ENCODE results near the gene S100A4. TPM values are rescaled to one million over a fixed set of nuclear protein-coding genes. Genes with fewer than 3 reads are reported as not detected.
A peak's percentile ranks its signal among the peaks of the same experiment; 100 is the strongest.

S100A4 gene
- total RNA-seq, 1 experiment from 2014 or later: 22.7 TPM

GRCh38 chr1:153572569-153573015, 27.0 kb upstream of the S100A4 start:
- H3K27ac Mint-ChIP-seq: no peak overlapping the region

GRCh38 chr1:153571706-153572105, 26.1 kb upstream of the S100A4 start:
- ATAC-seq: no peak
- Mint-ChIP-seq H3K27me3 (ENCODE audit: low read depth) (peaks cover 2% of the 10 kb centered on the region; the same call in 1 of the 2 replicates), H3K4me3 (no peak overlapping the region), H3K36me3 (peaks cover 3% of the 10 kb centered on the region; the same call in 1 of the 2 replicates), H3K9me3 (no peaks in the 10 kb centered on the region), H3K27ac (no peak overlapping the region), H3K4me1 (peaks cover 22% of the 10 kb centered on the region)
- DNase-seq (ENCODE audit: low spot score): no peak
- ChIA-PET CTCF (interaction anchor here (0.7 to 6.1 kb wide), 24 partner anchors 9 to 279 kb away, joined by 3 to 188 read pairs (median 6); partner anchors contain the start of genes CHTOP, S100A1, S100A13 and S100A14), POLR2A (interaction anchor here (2.5 kb wide), 1 partner anchor 62 kb away, joined by 9 read pairs; the partner anchor contains the start of gene CHTOP)
- TF ChIP-seq NR3C1 (CRISPR knock-in tag; conservative IDR thresholded peaks at IDR 0.05; ENCODE audit: low read depth): no peak
- TF ChIP-seq ATF1 (CRISPR knock-in tag; IDR thresholded peaks at IDR 0.05): no peak
- no peak for TF ChIP-seq FOXP1 (CRISPR knock-in tag; IDR thresholded peaks at IDR 0.05; ENCODE audit: borderline replicate concordance)
- no peak for TF ChIP-seq ZNF532 (CRISPR knock-in tag; IDR thresholded peaks at IDR 0.05; ENCODE audit: borderline replicate concordance)
- TF ChIP-seq ATF6 (CRISPR knock-in tag; IDR thresholded peaks at IDR 0.05): no peak
- TF ChIP-seq SP1 (CRISPR knock-in tag; conservative IDR thresholded peaks at IDR 0.05): no peak

More at GRCh38 chr1:153572569-153573015, 27.0 kb upstream of the S100A4 start:
- ATAC-seq: peak; percentile 77
- Mint-ChIP-seq H3K27me3 (ENCODE audit: low read depth) (peaks cover 2% of the 10 kb centered on the region; the same call in 1 of the 2 replicates), H3K4me3 (no peak overlapping the region), H3K9me3 (no peaks in the 10 kb centered on the region), H3K36me3 (peaks cover 3% of the 10 kb centered on the region; the same call in 1 of the 2 replicates), H3K4me1 (peaks cover 17% of the 10 kb centered on the region)
- POLR2A ChIA-PET: interaction anchor here (1.3 to 2.5 kb wide), 3 partner anchors 43 to 61 kb away, joined by 5 to 9 read pairs (median 5); partner anchors contain the start of genes CHTOP, S100A13 and S100A14
- peak; percentile 73 for DNase-seq (ENCODE audit: low spot score)
- TF ChIP-seq ZNF317 (CRISPR knock-in tag; IDR thresholded peaks at IDR 0.05; ENCODE audit: borderline replicate concordance, low read depth): no peak
- TF ChIP-seq ZNF219 (CRISPR knock-in tag; IDR thresholded peaks at IDR 0.05; ENCODE audit: borderline replicate concordance): no peak
- TF ChIP-seq CTCF (IDR thresholded peaks at IDR 0.05): peak; percentile 30
- CTCF ChIA-PET: interaction anchor here (0.5 to 6.1 kb wide), 37 partner anchors 8 to 1496 kb away, joined by 3 to 188 read pairs (median 5); partner anchors contain the start of genes CHTOP, S100A1, S100A13 and S100A14

GRCh38 chr1:153570874-153571273, 25.3 kb upstream of the S100A4 start:
- ATAC-seq (no peak), DNase-seq (ENCODE audit: low spot score) (no peak)
- ChIA-PET CTCF (interaction anchor here (0.6 to 6.1 kb wide), 9 partner anchors 25 to 278 kb away, joined by 3 to 188 read pairs (median 7); partner anchors contain the start of genes S100A1, S100A13, S100A14 and S100A16), POLR2A (interaction anchor here (0.6 to 2.5 kb wide), 2 partner anchors 41 to 63 kb away, joined by 3 to 9 read pairs; partner anchors contain the start of gene CHTOP)
- Mint-ChIP-seq H3K36me3 (peaks cover 3% of the 10 kb centered on the region; the same call in 1 of the 2 replicates), H3K9me3 (no peaks in the 10 kb centered on the region), H3K27ac (no peak overlapping the region), H3K27me3 (ENCODE audit: low read depth) (peaks cover 2% of the 10 kb centered on the region; the same call in 1 of the 2 replicates), H3K4me3 (no peak overlapping the region), H3K4me1 (peaks cover 28% of the 10 kb centered on the region)
- TF ChIP-seq MAX (CRISPR knock-in tag; IDR thresholded peaks at IDR 0.05): no peak
- no peak for TF ChIP-seq ZSCAN18 (CRISPR knock-in tag; IDR thresholded peaks at IDR 0.05)
- TF ChIP-seq E2F5 (CRISPR knock-in tag; IDR thresholded peaks at IDR 0.05): no peak

Measured in WTC11 (cell line).